HG02885 (cell line): Measurements from ENCODE around the gene PLAAT2.

Experiments
- ATAC-seq: cut with Tn5 transposase; IDR thresholded peaks from one replicate; pipeline ENCODE4 v1.9.1; 2021; ENCODE audit warnings: mild to moderate bottlenecking; ENCODE audit not compliant: unreplicated experiment, poor library complexity

PLAAT2 gene

DNA sequence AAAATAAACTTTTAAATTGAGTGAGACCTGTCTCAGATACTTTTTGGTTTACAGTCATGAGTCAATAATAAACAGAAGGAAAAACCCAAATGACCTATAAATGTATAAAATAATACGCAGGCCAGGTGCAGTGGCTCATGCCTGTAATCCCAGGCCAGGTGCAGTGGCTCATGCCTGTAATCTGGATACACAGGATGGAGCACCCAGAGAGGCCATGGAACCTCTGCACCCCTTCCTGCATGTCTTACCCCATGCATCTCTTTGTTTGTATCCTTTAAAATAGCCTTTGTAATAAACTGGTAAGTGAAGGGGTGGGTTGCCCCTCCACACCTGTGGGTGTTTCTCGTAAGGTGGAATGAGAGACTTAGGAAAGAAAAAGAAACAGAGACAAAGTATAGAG is 35.5 kb downstream of the PLAAT2 start:
- ATAC-seq, result no peak

DNA sequence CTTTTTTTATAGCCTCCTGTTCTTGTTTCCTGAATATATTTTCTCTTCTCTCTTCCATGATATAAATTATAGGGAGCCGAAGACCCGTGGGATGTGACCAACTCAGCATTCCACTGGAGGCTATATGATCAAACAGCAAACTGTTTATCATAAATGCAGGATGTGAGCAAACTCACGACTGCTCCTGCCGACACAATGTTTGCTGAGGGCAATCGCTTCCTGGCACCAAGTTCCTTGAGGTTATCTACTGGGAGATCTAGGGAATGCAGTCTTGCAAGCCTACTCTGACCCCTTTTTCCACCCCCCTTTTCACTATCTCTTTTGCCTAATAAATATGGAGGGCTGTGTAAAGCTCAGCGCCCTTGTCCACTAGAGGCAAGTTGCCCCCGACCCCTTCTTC is 40.0 kb downstream of the PLAAT2 start:
- ATAC-seq, result no peak

DNA sequence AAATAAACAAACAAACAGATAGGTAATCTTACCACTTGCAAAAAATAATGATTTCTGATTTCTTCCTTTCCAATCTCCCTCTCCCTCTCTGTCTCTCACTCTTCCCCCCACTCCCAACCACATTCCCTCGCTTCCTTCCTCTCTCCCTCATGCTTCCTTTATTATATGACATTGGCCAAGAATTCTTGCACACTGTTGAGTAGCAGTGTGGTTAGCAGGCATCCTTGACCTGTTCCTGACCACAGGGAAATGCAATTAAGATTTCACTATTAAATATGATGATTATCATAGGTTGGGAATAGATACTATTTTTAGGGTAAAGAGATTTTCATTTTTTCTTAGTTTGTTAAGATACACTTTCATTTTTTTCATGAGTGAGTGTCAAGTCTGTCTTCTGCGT is 41.3 kb downstream of the PLAAT2 start:
- ATAC-seq, result no peak

DNA sequence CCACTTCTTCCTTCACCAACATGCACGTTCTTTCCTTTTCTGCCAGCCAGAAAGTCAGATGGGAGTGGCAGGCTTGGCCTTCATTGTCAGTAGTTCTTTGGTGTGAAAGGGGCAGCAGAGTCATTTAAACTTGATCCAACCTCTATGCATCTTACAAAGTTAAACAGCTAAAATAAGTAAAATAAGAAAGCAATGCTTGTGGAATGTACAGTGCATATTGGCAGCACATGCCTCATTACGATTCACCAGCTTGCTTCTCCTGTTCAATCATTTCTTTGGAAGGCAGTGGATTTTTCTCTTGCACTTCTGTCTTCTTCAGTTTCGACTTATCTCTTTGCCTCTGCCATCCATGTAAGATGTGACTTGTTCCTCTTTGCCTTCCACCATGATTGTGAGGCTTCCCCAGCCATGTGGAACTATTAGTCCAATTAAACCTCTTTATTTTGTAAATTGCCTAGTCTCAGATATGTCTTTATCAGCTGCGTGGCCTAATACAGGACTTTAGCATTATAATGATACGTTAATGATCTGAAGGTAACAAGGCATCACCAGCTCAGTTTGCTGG is 42.5 kb downstream of the PLAAT2 start:
- no peak for ATAC-seq

DNA sequence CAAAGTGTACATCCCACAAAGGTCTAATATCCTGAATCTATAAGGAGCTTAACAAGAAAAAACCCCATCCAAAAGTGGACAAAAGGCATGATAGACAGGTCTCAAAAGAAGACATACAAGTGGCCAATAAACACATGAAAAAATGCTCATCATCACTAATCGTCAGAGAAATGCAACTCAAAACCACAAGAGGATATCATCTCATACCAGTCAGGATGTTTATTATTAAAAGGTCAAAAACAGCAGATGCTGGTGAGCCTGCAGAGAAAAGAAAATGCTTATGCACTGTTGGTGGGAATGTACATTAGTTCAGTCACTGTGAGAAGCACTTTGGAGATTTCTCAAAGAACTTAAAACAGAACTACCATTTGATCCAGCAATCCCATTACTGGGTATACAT is 44.6 kb downstream of the PLAAT2 start:
- ATAC-seq, result no peak

DNA sequence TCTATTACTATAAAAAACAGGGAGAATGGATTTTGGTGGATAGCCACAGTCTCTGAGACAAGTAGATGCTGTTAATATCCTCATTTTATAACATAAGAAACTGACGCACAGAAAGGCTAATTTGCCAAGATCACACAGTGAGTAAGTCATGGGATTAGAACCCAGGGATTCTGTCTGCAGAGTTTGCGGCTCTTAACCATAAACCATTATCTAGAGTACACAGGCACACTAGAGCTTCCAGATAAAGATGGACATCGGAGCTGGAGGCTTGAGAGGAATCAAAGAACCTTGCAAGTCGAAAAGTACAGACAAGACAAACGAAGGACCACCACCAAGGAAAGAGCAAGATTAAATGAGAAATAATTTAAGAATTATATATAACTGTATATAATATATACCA is 46.0 kb downstream of the PLAAT2 start:
- ATAC-seq, result no peak

DNA sequence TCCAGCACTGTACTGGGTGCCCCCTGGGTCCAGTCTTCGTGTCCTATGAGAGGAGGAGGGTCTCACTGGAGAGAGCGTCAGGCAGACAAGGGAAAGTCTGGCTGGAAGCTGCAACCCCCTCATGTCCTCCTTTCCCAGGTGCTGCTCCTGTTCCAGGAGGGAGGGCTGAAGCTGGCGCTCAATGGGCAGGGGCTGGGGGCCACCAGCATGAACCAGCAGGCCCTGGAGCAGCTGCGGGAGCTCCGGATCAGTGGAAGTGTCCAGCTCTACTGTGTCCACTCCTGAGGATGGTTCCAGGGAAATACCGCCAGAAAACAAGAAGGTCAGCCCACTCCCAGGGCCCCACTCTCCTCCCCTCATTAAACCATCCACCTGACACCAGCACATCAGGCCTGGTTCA is 47.1 kb downstream of the PLAAT2 start:
- no peak for ATAC-seq

DNA sequence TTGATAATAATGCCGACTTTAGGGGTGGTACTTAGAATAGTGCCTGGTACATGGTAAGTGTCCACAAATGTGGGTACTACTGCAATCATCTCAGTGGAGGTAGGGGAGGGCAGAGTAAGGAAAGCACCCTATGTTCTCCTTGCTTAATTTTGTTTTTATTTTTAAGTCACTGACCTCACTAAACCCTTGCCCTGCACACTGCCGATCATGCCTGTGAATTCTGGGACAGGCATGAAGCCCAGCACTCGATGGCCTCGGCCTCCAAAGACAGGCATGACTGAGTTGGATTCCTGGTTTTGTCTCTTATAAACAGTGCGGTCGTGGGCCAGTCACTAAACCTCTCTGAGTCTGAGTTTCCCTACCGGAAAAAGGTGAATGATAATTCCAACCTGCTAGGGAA is 50.4 kb downstream of the PLAAT2 start:
- ATAC-seq, result no peak

DNA sequence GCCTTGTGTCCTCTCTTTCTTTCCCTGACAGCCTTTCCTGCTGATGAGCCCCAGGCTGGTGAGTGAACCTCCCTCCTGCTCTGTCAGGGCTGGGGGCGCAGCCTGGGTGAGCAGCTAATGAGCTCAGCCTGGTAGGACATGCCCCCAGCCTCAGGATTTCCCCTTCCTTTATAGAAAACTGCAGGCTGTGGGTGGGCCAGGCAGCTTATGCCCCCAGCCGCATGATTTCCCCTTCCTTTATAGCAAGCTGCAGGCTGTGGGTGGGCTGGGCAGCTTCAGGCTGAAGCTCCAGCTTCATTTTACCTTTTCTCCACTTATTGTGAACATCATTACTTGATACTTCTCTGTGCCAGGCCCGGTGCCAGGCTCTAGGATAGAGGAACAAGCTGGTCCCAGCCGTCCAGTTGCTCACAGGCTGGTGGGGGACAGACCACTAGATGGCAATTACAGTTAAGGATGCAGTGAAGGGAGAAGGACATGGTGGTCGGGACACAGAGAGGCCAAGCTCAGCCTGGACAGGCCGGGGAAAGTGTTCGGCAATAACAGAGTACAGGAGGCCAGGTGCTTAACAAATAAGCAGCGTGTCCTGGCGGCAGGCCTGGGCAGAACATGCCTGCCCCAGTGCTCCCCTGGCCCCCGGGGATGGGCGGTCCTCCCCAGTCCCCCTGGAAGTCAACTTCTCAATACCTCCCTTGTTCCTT is 52.0 kb downstream of the PLAAT2 start:
- no peak for ATAC-seq

DNA sequence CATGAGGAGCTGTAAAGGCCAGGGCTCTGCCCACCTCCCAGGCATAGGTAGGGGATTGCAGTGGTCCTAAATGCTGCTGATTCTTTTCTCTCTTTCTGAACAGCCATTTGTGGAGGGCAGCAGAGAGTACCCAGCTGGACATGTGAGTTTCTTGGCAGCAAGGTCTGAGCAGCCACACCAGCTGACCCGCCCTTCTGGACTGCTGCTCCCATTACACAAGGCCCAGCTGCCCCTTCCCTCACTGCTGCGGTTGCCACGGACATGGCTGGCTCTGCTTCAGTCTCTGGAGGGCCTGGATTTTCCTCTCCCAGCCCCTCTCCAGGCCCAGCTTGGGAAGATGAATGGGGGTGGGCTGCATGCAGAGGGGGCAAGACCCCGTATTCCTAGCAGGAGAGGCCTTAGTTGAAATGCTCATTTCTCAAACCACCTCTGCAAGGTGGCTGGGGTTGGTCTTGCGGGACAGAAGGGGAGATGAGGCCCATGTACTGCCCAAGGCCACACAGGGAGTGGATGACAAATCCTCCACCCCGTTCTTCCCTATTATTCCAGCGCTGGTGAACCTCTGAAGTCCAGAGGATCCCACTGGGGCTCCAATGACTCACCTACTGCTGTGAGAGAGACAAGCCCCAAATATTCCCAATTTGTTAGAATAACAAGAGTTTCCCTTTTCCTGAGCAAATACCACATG is 52.7 kb downstream of the PLAAT2 start:
- ATAC-seq, result no peak

DNA sequence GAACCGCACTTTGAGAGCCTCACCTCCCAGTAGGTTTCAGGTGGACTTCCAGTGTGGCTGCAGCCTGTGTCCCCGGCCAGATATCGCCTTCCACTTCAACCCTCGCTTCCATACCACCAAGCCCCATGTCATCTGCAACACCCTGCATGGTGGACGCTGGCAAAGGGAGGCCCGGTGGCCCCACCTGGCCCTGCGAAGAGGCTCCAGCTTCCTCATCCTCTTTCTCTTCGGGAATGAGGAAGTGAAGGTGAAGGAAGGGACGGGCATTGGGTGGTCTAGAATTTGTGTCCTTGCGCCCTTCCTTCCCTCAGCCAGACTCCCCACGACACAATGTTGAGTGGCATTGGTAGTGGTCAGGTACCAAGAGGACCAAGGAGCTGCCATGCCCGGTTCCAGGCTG is 54.4 kb downstream of the PLAAT2 start:
- ATAC-seq, result no peak

DNA sequence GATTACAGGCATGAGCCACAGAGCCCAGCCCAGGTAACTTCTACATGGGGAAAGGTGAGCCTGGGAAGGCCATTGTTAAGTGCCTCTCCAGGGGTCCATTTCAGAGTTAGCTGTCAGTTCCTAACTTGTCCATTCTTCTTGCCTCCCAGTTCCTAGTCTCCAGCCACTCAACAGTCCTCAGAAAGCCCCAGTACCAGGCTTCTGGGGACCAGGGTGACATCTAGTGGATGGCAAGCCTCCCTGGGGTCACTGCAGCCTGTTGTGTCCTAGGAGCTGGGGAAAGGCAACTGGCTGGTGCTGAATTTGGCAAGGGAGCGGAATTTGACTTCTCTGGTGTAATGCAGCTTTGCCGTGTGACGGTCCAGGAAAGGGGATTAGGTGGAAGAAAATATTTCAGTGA is 55.2 kb downstream of the PLAAT2 start:
- no peak for ATAC-seq

DNA sequence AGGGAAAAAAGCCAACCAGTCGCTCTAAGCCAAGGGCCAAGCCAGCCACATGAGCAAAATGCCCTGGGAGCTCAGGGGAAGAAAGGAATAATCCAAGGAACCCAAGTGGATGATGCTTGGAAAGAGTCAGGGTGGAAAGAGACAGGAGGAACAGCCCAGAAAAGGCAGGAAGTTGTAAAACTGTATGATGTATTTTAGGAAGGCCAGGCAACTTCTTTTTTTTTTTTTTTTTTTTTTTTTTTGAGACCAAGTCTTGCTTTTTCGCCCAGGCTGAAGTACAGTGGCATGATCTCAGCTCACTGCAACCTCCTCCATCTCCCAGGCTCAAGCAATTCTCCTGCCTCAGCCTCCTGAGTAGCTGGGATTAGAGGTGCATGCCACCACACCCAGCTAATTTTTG is 55.7 kb downstream of the PLAAT2 start:
- ATAC-seq, result no peak

DNA sequence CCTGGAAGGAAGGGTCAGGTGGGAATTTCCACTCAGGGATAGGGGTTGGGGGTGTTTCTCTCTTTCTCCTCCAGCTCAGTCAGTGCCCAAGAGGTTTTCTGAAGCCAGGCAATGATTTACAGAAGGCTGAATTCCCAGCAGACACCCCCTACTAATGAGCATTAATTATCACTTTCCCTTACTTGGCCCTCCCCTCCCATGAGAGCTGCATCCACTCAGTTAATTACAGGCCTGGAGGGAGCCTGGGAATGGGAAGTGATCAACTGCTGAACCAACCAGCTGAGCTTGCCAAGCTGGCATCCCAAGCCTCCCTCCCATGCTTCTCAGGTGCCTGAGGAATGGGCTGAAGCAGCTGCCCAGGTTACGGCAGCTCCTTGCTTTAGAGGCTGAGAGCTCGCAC is 56.3 kb downstream of the PLAAT2 start:
- ATAC-seq, result no peak

DNA sequence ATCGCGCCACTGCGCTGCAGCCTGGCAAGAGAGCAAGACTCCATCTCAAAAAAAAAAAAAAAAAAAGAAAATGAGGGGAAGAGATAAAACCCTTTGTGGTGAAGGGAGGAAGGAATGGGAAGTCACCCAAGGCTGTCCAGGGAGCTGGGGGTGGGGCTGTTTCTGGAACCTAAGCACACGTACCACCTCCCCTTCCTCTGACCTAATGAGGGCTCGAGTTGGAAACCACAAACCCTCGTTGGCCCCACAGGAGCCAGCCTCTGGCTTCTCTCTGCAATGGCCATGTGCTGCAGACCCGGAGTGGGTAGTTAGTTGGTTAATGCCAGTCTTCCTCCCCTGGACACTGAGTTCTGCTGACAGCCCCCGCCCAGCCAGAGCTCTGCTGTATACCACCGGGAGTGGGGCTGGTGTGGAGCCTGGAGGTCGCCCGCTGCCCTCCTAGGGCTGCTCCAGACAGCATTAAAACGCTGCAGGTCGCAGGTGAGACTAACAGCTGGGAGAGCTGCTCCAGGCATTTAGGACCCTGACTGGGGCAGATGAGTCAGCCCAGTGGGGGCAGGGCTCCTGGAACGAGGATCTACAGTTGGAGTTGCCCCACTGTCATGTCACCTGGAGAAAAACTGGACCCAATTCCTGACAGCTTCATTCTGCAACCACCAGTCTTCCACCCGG is 57.2 kb downstream of the PLAAT2 start, which contains the start of gene LGALS12:
TSS of gene LGALS12 (plus strand) at position 228 of the 672 bp plus-strand sequence. CDS start at position 603, 375 bp downstream.
- ATAC-seq, result no peak

DNA sequence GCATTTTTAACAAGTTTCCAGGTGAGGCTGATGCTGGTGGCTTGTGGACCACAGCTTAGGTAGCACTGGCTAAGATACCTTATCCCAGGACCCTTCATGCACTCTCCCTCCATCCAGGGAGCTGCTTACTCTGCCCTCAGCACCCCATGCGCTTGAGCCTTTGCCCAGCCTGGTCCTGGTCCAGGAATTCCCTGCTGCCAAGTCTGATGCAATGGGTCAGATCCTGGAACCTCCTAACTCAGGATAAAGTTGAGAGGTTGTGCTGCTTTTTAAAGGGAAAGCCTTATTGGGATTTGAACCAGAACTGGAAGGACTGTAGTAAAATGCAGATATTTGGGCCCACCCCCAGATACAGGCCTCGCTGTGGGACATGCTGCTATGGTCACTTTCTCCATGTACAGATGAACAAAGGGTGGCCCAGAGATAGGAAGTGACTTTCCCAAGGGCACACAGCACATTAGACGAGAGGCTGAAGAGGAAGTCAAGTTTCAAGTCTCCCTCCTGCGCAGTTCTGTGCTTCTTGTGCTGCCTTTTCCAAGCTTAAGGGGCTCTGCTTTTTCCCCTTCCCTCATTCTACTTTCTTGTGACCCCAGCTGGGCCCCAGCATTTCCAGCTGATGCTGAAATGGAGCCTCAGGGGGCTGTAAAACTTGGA is 58.1 kb downstream of the PLAAT2 start:
- ATAC-seq, result no peak

DNA sequence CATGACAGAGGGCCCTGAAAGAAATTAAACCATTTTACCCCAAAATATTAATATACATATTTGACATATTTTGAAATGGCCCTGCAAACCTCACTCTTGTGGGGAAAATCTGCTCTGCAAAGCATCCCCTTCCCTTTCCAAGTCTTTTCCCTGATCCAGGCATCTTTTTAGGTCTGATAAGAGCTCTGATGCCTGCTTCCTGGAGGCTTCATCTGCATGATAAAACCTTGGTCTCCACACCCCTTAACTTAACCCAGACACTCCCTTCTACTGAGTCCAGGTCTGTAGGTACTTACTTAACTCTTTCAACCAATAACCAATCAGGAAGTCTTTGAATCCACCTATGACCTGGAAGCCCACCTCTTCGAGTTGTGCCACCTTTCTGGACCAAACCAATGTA is 59.1 kb downstream of the PLAAT2 start:
- ATAC-seq, result no peak

DNA sequence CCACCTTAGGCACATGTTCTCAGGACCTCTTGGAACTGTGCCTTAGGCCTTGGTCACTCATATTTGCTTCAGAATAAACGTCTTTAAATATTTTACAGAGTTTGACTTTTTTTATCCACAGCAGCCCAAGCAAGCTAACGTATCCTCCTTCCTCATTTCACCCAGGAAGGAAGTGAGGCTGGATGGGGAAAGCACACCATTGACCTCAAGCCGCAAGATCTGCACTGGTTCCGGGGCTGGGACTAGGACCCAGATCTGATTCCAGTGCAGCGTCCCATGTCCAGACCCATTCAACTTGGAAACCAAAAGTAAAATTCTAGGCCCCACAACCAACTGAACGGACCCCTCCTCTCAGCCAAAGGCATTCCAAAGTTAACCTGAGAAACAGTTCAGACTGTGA is 59.7 kb downstream of the PLAAT2 start:
- no peak for ATAC-seq
